Stimulated activated CD4-positive, alpha-beta T cell treated with anti-CD3 and anti-CD28 coated beads, Interleukin-4, amount 100 ng/mL, for 24 hours (primary cell): ENCODE measurements around the gene BRAT1.

Experiments used
- DNase-seq: peaks from one replicate; pipeline ENCODE4 v3.0.0-alpha.2; 2020

BRAT1 gene

DNA sequence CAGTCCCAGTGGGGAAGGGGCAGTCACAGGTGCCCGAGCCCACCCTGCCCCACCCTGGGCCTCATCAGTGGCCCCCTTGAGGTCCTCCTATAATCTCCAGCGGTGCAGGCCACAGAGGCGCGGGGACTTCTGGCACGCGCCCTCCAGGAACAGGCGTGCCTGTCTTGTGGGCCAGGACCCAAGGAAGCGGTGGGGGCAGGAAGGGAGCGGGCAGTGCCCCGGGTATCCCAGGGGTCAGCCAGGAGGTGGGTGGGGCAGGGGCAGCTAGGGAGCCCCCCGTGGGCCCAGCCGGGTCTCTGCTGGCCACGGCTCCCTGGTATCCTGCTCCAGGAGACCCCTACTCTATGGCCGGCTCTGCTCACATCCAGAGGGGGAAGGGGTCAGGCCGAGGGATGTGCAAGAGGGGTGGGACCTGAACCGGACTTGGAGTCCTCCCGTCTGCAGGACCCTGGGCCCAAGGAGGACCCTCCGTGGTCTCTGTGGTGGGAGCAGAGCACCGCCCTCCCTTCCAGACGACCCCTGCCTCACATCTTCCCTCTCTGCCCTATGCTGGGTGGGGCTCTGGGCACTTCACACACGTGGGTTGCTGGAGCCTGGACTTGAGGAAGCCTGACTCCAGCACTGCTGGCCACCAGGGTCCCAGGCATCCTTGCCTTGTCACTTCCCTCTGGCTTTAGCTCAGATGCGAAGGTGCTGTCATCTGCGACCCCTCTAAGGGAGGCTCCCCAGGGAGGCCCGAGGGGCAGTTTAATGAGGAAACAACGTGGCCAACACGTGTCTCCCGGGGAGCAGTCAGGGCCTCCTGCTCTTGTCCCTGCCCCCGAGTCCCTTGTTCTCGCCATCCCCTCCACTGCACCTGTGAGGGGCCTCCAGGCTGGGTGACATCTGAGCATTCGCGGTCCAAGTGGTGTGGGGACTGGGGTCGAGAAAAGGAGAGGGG, 60.9 kb downstream of the BRAT1 start:
- no peak for DNase-seq

DNA sequence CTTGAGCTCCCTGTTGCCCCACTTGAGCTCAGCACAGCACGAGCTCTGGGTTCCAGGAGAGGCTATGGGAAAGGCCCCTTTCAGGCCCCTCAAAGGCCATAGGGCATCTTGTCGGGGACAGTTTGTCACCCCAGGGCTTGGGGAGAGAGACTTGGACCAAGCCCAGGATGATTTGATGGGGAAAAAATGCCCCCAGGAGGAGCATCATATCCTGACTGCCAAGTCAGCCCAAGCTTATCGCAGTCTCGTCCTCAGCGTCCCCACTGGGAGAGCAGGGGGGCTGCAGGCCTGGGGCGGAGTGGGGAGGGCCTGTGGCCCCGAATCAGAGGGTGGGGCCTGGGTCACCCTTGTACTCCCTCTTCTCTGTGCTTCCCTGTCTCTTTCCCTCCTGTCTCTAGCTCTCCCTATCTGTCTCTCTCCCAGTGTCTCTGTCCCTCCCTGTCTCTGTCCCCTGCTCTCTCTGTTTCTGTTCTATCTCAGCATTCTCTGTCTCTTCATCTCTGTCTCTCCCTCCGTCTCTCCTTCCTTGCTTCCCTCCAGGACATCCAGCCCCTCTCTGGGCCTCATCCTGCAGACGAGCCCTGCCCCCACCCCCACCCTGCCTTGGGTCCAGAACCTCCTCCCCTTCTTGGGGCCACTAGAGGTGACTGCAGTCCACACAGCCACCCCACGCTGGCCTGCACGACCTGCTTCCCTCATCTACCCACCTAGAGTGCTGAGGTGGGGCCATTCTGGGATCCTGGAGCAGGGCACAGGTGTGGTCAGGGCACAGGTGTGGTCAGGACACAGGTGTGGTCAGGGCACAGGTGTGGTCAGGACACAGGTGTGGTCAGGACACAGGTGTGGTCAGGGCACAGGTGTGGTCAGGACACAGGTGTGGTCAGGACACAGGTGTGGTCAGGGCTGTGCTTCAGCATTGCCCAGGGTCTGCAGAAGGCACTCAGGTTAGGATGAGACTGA, 61.8 kb downstream of the BRAT1 start:
- no peak for DNase-seq

DNA sequence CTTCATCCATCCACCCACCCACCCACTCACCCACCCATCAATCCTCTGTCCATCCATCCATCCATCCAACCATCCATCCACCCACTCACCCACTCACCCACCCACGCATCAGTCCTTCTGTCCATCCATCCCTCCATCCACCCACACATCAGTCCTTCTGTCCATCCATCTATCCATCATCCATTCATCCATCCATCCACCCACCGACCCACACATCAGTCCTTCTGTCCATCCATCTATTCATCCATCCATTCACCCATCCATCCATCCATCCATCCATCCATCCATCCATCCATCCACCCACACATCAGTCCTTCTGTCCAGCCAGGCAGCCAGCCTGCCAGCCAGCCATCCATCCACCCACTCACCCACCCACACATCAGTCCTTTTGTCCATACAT, 63.3 kb downstream of the BRAT1 start:
- no peak for DNase-seq

GRCh38 chr7:2490181-2490651, 65.1 kb downstream of the BRAT1 start:
- no peak for DNase-seq

GRCh38 chr7:2488681-2489080, 66.6 kb downstream of the BRAT1 start:
- DNase-seq, result no peak

GRCh38 chr7:2488272-2488645, 67.1 kb downstream of the BRAT1 start:
- no peak for DNase-seq
